Retinal pigment epithelial cell (primary cell): ENCODE results near the gene CIB4.

Experiments
- DNase-seq: peaks from one replicate; pipeline ENCODE4 v3.0.0-alpha.2; 2010; ENCODE audit warnings: low read depth
- H3K4me3 ChIP-seq: 2 replicates; pipeline ENCODE4 v1.5.1; 2011; ENCODE audit warnings: mild to moderate bottlenecking, low read length, control low read depth, moderate library complexity
- TF ChIP-seq, protein P1 (sequence below): conservative IDR thresholded peaks from 2 replicates; pipeline ENCODE4 v1.5.1; 2011; ENCODE audit warnings: low read depth, low read length, control low read depth, inconsistent platforms

CIB4 gene

GRCh38 chr2:26590508-26590907 is 50.7 kb downstream of the CIB4 start:
- no peak overlapping the region for H3K4me3 ChIP-seq
- TF ChIP-seq, protein P1, sequence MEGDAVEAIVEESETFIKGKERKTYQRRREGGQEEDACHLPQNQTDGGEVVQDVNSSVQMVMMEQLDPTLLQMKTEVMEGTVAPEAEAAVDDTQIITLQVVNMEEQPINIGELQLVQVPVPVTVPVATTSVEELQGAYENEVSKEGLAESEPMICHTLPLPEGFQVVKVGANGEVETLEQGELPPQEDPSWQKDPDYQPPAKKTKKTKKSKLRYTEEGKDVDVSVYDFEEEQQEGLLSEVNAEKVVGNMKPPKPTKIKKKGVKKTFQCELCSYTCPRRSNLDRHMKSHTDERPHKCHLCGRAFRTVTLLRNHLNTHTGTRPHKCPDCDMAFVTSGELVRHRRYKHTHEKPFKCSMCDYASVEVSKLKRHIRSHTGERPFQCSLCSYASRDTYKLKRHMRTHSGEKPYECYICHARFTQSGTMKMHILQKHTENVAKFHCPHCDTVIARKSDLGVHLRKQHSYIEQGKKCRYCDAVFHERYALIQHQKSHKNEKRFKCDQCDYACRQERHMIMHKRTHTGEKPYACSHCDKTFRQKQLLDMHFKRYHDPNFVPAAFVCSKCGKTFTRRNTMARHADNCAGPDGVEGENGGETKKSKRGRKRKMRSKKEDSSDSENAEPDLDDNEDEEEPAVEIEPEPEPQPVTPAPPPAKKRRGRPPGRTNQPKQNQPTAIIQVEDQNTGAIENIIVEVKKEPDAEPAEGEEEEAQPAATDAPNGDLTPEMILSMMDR, result no peak
- DNase-seq, result no peak

DNA sequence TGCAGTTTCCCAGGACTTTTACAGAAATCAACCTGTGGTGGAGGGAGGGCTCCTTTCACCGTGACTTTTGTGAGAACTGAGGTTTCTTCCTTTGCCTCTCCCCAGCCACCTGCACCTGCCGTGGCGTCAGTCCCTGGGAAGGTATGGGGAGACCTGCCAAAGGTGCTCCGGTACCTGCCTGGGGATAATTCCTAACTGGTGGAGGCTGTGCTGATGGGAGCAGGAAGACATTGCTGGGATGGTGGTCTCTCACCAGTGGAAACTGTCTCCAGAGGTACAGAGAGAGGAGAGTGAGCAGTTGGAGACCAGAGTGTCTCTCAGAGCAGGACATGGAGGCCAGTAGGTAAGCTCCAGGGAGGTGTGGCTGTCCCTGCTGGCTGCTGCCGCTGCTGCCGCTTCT is 52.6 kb downstream of the CIB4 start:
- DNase-seq, result no peak
- H3K4me3 ChIP-seq, result no peak overlapping the region
- TF ChIP-seq, protein P1, result no peak

DNA sequence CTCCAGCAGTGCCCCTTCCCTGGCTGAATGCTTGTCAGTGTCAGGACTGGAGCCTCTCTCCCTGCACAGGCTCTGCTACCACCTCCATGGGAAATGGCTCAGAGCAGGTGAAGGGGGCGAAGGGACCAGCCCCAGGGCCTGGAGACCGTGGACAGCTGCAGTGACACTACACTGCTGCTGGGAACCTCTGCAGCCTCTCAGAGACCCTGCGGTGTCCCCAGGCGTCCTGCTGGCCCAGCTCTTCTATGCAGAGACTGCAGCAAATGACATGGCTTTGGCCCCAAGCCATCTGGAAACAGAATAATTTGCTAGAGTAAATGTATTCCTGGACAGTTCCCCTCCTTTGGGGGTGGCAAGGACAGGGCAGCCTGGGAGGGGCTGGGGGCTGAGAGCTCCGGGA is 53.2 kb downstream of the CIB4 start:
- no peak overlapping the region for H3K4me3 ChIP-seq
- no peak for DNase-seq
- TF ChIP-seq, protein P1, result no peak

- no peak overlapping the region for H3K4me3 ChIP-seq
- TF ChIP-seq, protein P1, result no peak
- no peak for DNase-seq
Observed at GRCh38 chr2:26585966-26586365, 55.2 kb downstream of the CIB4 start.

DNA sequence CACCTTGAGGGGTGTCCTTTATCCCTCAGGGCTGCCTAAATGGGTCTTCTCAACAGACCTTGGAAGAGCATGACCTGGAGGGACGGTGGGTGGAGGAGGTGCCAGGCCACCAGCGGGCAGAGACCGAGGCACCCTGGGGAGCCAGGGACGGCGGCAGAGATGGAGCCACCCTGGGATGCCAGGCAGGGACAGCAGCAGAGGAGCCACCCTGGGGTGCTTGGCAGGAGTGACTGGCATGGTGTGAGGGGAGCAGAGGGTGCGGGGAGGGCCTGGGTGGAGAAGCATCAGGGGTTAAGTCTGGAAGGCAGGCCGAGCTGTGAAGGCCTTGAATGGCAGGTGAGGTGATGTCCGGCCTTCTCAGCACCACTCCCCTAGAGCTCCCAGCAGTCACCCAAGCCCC is 56.1 kb downstream of the CIB4 start:
- no peak for DNase-seq
- H3K4me3 ChIP-seq, result no peak overlapping the region
- TF ChIP-seq, protein P1, result no peak

GRCh38 chr2:26584656-26585055 is 56.5 kb downstream of the CIB4 start:
- DNase-seq, result no peak
- H3K4me3 ChIP-seq, result no peak overlapping the region
- TF ChIP-seq, protein P1, result no peak

GRCh38 chr2:26584191-26584590 is 57.0 kb downstream of the CIB4 start:
- DNase-seq, result no peak
- TF ChIP-seq, protein P1, result no peak
- no peak overlapping the region for H3K4me3 ChIP-seq
